ENCODE results near the gene OR51E1.

Gene OR51E1

DNA sequence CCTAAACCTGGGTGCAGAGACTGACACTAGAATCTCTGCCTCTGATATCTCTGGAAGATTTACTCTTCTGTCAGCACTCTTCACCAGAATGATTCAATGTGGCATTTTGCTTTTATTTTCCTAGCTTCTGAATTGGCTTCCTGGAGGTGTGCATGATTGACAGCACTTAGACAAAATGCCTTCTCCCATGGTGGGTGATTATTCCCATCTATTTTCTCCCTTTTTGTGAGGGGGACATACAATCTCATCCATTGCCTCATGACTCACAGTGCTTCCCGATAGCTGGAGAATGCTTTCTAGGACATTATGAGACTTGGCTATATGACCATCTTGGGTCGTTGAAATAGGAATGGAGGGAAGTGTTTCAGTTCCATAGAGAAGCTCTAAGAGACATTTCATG is 31.8 kb upstream of the OR51E1 start:
- FAIRE-seq (no peak), DNase-seq (ENCODE audit: insufficient read length, low spot score) (no peak)
- TF ChIP-seq, protein P1, sequence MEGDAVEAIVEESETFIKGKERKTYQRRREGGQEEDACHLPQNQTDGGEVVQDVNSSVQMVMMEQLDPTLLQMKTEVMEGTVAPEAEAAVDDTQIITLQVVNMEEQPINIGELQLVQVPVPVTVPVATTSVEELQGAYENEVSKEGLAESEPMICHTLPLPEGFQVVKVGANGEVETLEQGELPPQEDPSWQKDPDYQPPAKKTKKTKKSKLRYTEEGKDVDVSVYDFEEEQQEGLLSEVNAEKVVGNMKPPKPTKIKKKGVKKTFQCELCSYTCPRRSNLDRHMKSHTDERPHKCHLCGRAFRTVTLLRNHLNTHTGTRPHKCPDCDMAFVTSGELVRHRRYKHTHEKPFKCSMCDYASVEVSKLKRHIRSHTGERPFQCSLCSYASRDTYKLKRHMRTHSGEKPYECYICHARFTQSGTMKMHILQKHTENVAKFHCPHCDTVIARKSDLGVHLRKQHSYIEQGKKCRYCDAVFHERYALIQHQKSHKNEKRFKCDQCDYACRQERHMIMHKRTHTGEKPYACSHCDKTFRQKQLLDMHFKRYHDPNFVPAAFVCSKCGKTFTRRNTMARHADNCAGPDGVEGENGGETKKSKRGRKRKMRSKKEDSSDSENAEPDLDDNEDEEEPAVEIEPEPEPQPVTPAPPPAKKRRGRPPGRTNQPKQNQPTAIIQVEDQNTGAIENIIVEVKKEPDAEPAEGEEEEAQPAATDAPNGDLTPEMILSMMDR (IDR thresholded peaks at IDR 0.05; ENCODE audit: insufficient read depth, missing control alignments) = no peak

DNA sequence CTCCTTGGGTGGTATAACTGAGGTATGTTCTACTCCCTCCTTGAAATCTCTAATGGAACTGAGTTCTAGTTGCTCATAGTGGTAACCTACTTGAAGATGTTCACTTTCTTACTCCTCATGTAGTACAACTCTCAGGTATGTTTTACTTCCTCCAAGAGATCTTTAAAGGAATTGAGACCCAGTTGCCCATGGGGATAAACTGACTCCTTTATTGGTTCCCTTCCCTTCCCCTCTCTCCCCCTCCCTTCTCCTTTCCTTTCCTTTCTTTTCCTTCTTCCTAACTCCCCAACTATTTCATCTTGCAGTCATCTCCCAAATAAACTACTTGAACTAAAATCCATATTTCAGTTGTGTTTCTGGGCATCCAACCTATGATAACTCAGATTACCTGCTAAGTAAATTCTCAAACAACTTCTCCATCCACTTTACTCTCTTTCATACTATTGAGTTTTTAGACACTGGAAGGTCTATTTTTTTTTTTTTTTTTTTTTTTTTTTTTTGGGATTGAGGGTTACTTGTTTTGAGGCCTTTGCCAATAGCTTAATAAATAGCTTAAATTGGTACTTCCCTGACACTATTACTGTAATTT is 27.8 kb upstream of the OR51E1 start:
- TF ChIP-seq, protein P1 (IDR thresholded peaks at IDR 0.05; ENCODE audit: insufficient read depth, missing control alignments) = no peak
- DNase-seq (ENCODE audit: insufficient read length, low spot score) (no peak), FAIRE-seq (no peak)

DNA sequence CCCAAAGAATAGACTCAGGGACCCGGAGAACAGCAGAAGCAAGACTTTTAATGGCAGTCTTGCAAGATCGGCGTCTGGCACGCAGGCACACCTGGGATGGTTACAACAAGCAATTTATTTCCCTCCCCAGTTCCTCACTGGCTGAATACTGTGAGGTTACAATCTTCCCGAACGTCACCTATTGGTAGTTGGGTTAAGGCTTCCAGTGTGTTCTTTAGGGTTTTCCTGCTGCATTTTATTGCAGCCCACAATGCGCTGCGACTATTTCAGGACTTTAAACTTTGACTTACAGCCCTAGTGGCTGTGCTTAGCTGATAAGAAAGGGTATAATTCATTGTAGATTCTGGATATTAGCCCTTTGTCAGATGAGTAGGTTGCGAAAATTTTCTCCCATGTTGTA is 24.3 kb upstream of the OR51E1 start:
- DNase-seq (ENCODE audit: insufficient read length, low spot score) = no peak
- FAIRE-seq = no peak
- TF ChIP-seq, protein P1 (IDR thresholded peaks at IDR 0.05; ENCODE audit: insufficient read depth, missing control alignments) = no peak

DNA sequence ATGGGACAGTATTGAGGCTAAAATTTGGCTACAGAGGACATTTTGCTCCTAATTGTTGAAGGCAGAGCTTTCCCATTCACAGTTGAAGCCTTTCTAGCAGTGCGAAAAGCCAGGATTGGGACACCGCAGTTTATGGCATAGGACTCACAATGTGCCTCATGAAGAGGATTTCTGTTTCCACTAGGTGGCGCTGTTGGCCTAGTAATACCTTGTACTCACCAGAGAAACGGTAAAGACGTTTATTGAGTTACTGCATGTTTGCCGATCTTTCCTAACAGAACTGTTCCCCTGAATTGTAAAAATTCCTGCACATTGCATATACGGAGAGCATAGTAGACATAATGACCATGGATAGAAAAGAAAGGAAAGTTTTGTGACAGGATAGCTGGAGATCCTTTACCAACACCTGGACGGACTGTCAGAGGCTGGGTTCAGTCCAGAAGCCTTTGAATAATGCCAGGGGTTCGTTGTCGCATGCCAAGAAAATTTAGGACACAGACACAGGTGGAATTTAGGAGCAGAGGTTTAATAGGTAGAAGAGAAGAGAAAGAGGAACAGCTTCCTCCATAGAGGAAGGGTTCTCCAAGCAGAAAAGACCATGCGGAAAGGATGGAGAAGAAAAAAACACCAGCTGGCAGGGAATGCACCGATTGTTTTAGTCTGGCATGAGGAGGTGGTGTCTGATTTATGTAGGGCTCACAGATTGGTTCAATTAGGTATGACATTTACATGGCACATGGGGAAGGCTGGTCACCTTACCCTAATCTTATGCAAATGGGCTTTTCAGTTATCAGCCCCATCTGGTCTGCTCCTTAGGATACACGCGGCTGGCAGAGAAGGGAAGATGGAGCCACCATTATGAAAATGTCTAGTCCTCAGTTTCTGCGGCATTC is 17.3 kb upstream of the OR51E1 start:
- FAIRE-seq (no peak), DNase-seq (ENCODE audit: insufficient read length, low spot score) (no peak)
- TF ChIP-seq, protein P1 (IDR thresholded peaks at IDR 0.05; ENCODE audit: insufficient read depth, missing control alignments) = peak; percentile 77

DNA sequence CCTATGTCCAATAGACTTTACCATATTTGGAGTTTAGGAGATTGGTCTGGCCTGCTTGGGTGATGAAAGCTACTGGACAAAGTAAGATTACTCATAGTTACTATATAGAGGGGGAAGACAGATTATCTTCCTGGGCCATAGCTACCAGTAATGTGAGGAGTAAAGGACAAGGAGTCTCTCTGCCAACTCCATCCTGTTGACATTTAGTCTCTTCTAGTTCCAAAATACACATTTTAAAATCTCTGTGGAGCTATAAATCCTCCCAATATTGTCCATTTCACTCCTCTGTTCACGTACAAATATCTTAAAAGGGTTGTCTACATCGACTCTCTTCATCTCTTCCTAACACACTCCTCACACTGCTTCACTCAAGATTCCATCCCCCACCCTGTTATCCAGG is 7.6 kb upstream of the OR51E1 start:
- DNase-seq (ENCODE audit: insufficient read length, low spot score) (no peak), FAIRE-seq (no peak)
- TF ChIP-seq, protein P1 (IDR thresholded peaks at IDR 0.05; ENCODE audit: insufficient read depth, missing control alignments) = no peak

DNA sequence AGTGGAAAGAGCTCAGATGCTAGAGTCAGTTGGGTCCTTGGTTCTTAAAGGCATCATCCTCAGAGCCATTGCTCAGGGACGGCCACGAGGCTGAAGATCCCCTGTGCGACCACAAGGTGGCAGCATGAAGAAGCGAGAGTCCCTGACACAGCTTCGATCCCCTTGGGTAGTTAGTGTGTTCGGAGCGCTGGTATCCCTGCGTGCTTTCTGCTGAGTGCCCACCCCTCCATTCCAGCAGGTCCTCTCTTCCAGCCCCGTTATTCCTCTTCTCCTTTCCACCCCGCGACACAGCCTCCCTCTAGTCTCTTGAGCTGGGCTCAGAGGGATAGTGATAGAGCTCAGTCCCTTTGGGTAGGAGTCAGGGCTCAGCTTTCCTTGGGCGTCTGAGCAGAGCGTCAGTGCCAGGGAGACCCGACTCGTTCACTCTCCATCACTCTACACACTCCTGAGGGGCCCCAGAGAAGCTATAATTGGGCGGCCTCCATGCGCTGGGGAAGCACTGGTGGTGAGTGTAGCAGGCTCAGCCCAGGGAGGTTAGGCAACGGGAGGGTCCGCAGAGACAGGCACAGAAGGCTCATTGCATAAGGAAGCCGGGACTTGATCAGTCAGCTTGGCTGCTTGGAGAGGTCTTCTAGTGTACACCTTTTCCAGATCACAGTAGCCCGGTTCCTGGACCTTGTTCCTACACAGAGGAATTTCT is 6.7 kb upstream of the OR51E1 start, which contains the start of gene OR51D1:
TSS of gene OR51D1 (plus strand) at position 516 of the 700 bp plus-strand sequence. CDS start 2,314 bp downstream, outside the sequence.
- DNase-seq (ENCODE audit: insufficient read length, low spot score) = no peak
- no peak for FAIRE-seq
- TF ChIP-seq, protein P1 (IDR thresholded peaks at IDR 0.05; ENCODE audit: insufficient read depth, missing control alignments) = peak; percentile 86

All from D721Med (cell line).